GM12874 (cell line): Measurements from ENCODE around the gene EMC1.
"Not testable (repeated sequence)": the region's sequence is repeated elsewhere in the genome, so short reads cannot be mapped to it uniquely, and the experiment has no call there.

Experiments
- TF ChIP-seq, protein P1 (sequence below): IDR thresholded peaks from 2 replicates; pipeline ENCODE4 v1.5.1; 2011; ENCODE audit warnings: low read depth, mild to moderate bottlenecking, control low read depth, low read length, moderate library complexity; ENCODE audit not compliant: insufficient read depth

EMC1 gene

GRCh38 chr1:19251305-19252196 is at the start of gene EMC1, which contains the start of gene MRTO4:
Gene EMC1 (minus strand): TSS chr1:19251524. CDS start chr1:19251509, 15 bp downstream.
Gene MRTO4 (plus strand): TSS chr1:19251805. CDS start chr1:19251836, 31 bp downstream.
- TF ChIP-seq, protein P1, sequence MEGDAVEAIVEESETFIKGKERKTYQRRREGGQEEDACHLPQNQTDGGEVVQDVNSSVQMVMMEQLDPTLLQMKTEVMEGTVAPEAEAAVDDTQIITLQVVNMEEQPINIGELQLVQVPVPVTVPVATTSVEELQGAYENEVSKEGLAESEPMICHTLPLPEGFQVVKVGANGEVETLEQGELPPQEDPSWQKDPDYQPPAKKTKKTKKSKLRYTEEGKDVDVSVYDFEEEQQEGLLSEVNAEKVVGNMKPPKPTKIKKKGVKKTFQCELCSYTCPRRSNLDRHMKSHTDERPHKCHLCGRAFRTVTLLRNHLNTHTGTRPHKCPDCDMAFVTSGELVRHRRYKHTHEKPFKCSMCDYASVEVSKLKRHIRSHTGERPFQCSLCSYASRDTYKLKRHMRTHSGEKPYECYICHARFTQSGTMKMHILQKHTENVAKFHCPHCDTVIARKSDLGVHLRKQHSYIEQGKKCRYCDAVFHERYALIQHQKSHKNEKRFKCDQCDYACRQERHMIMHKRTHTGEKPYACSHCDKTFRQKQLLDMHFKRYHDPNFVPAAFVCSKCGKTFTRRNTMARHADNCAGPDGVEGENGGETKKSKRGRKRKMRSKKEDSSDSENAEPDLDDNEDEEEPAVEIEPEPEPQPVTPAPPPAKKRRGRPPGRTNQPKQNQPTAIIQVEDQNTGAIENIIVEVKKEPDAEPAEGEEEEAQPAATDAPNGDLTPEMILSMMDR: no peak

GRCh38 chr1:19300211-19300610 is 48.9 kb upstream of the EMC1 start:
- TF ChIP-seq, protein P1: no peak

DNA sequence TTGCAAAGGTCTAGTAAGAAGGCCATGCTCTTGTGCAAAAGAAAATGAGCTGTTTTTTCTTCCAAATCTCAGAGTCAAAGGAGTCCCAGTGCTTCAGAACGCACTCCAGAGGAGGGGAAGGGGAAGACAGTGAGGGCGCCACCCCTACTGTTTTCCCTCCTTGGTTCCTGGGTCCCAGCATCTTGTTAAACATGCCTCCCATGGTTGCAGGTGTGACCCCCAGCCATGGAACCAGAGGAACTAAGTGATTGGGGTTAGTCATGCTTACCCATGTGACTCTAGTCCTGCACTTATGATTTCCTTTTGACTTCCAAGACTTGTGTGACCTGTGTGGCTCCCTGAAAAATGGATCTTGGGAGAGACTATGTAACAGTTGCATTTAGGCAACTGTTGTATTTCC is 43.3 kb upstream of the EMC1 start:
- TF ChIP-seq, protein P1: no peak

- TF ChIP-seq, protein P1: no peak
Observed at GRCh38 chr1:19289244-19289643, 37.9 kb upstream of the EMC1 start.

DNA sequence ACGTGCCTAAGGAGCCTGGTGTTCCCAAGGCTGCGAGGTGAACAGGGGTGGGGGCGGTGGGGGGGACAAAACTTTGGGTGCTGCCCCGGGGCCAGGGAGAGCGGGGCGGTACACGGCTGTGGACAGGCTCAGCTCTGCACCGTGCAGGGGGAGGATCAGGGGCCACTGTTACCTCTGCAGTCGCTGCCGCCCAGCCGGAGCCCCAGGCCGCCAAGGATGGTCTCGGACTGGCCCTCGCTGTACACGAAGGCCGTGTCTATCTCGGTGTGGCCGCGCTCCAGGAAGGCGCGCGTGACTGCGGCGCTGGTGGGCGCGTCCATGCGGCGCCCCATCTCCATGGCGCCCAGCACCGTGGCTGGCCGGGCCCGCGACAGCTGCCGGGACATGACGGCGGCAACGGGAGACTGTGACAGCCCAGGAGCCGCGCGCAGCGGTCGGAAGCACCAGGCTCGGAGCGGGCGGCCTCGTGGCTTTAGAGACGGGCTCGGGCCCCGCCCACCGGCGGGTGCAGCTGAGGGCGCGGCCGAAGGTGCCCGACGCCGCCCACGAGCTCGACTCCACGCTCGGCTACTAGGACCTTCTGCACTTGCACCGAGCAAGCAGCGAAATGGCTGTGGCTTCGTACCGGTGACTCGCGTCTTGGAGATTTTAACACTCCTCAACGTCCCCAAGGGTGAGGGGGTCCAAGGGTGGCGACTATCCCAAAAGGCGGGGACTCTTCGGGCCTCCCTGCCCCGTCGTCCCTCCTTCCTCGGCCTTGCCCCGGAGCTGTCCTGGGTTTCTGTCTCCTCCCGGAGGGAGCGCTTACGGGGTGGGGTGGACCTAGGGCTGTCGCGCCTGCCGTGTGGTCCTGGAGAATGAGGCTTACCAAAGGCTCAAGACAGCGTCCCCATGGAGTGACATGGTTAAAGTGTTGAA is 37.3 kb upstream of the EMC1 start, which contains the start of gene AKR7A3:
AKR7A3 (minus strand) TSS at position 447 of the 918 bp plus-strand sequence; CDS start at position 386, 61 bp downstream.
- TF ChIP-seq, protein P1: not testable (repeated sequence)

- TF ChIP-seq, protein P1: no peak
Observed at GRCh38 chr1:19287436-19288185, 36.3 kb upstream of the EMC1 start.
